Prostate gland (tissue), 2 donors: Measurements from ENCODE around the gene KIAA0513. TPM values are rescaled to one million over a fixed set of nuclear protein-coding genes. Genes with fewer than 3 reads are reported as not detected.
A peak's percentile ranks its signal among the peaks of the same experiment; 100 is the strongest.

ENCODE experiments used
- DNase-seq: peaks from one replicate; pipeline ENCODE4 v3.0.0-alpha.2; 2019; ENCODE audit warnings: low spot score
- H3K27ac ChIP-seq, 2 donors: fragments of 200-600 bp; sonication (generic); 2 replicates each; pipeline ENCODE4 v1.5.1; 2017 to 2019
- H3K27me3 ChIP-seq: fragments of 200-600 bp; sonication (generic); replicated peaks from 2 replicates; pipeline ENCODE4 v1.5.1; 2019; ENCODE audit not compliant: insufficient read depth
- H3K36me3 ChIP-seq, 2 donors: fragments of 200-600 bp; sonication (generic); 1 replicate in 1 of 2; 2 replicates in 1 of 2; pipeline versions ENCODE4 v1.5.1 to v1.8.1; 2017 to 2019
- H3K4me1 ChIP-seq: fragments of 200-600 bp; sonication (generic); replicated peaks from 2 replicates; pipeline ENCODE4 v1.5.1; 2019
- H3K4me3 ChIP-seq, 2 donors: fragments of 200-600 bp; sonication (generic); 2 replicates each; pipeline ENCODE4 v1.5.1; 2017 to 2019
- H3K9me3 ChIP-seq: fragments of 200-600 bp; sonication (generic); 2 replicates; pipeline ENCODE4 v1.5.1; 2017
- CTCF ChIP-seq, 4 experiments: fragments of 200-600 bp in 2 of 4; fragments of 450-650 bp in 2 of 4; sonication (generic) in 2 of 4; IDR thresholded peaks; 1 replicate in 3 of 4; 2 replicates in 1 of 4; pipeline ENCODE4 v1.5.1; 2016 to 2019; ENCODE audit warnings: antibody characterized with exemption in 4 of 4, mild to moderate bottlenecking in 2 of 4, moderate library complexity in 2 of 4
- POLR2A ChIP-seq: fragments of 450-650 bp; IDR thresholded peaks from one replicate; pipeline ENCODE4 v1.6.1; 2016; ENCODE audit warnings: antibody characterized with exemption, mild to moderate bottlenecking
- POLR2AphosphoS5 ChIP-seq: sonication (generic); formaldehyde crosslinking; IDR thresholded peaks from one replicate; pipeline ENCODE4 v1.6.1; 2017; ENCODE audit warnings: antibody characterized with exemption
- WGBS: methylation state at CpG from one replicate; pipeline ENCODE4 v1.1.5; 2018; 5-methylcytosine and 5-hydroxymethylcytosine counted together
- intact Hi-C: fragments of 100-400 bp; cut with DNase I; formaldehyde crosslinking; loops from one replicate; pipeline ENCODE4 v1.14.2; 2022
- total RNA-seq, 2 donors: library from RNA; depleted of rRNA; stranded (reverse); fragments of >200 nt; gene quantifications; one replicate each; pipeline ENCODE4 v1.1.0, GENCODE V29; 2016

Gene KIAA0513
- total RNA-seq, 2 donors from 2014 or later = 14.4 to 29.4 TPM

- Histone ChIP-seq H3K4me3 (no peak overlapping the region), H3K27ac (no peak overlapping the region), H3K9me3 (no peaks in the 10 kb centered on the region), H3K27me3 (no peaks in the 10 kb centered on the region), H3K36me3 (peaks cover 2 to 18% of the 10 kb centered on the region in 2 donors), H3K4me1 (peaks cover 17% of the 10 kb centered on the region)
- intact Hi-C loops = no loop called here
- WGBS = 89% methylated on average over 9 of the region's 9 CpGs
- DNase-seq = no peak
- no peak for TF ChIP-seq POLR2AphosphoS5
- TF ChIP-seq CTCF (IDR thresholded peaks at IDR 0.05) = no peak
- TF ChIP-seq POLR2A = no peak
Observed at GRCh38 chr16:84990782-84991181, 36.8 kb upstream of the KIAA0513 start.

- intact Hi-C loops = no loop called here
- peaks cover 17% of the 10 kb centered on the region for H3K4me1 ChIP-seq
- TF ChIP-seq POLR2AphosphoS5 = no peak
- no peak for TF ChIP-seq CTCF (IDR thresholded peaks at IDR 0.05)
- no peak for TF ChIP-seq POLR2A
- DNase-seq = no peak
- WGBS = 74% methylated on average over 3 of the region's 3 CpGs
- no peaks in the 10 kb centered on the region for H3K9me3 ChIP-seq
- no peaks in the 10 kb centered on the region for H3K27me3 ChIP-seq
- peaks cover 2 to 18% of the 10 kb centered on the region in 2 donors for H3K36me3 ChIP-seq
- H3K27ac ChIP-seq = peak overlapping the region in 1 of 2 donors; percentile 93
- no peak overlapping the region for H3K4me3 ChIP-seq
Observed at GRCh38 chr16:84992717-84993075, 34.9 kb upstream of the KIAA0513 start.

GRCh38 chr16:84993926-84994325, 33.7 kb upstream of the KIAA0513 start:
- Histone ChIP-seq H3K4me1 (peaks cover 21% of the 10 kb centered on the region), H3K27me3 (no peaks in the 10 kb centered on the region), H3K9me3 (no peaks in the 10 kb centered on the region), H3K4me3 (no peak overlapping the region), H3K27ac (peak overlapping the region; percentile 91 to 93), H3K36me3 (peaks cover 2 to 9% of the 10 kb centered on the region in 2 donors)
- WGBS = 76% methylated on average over 8 of the region's 8 CpGs
- intact Hi-C loops = no loop called here
- no peak for TF ChIP-seq CTCF (IDR thresholded peaks at IDR 0.05)
- no peak for TF ChIP-seq POLR2A
- TF ChIP-seq POLR2AphosphoS5 = no peak
- DNase-seq = no peak

- no peaks in the 10 kb centered on the region for H3K9me3 ChIP-seq
- WGBS = 71% methylated on average over 8 of the region's 8 CpGs
- no peak for DNase-seq
- no peaks in the 10 kb centered on the region for H3K36me3 ChIP-seq
- H3K4me1 ChIP-seq = peaks cover 30% of the 10 kb centered on the region
- H3K27ac ChIP-seq = peak overlapping the region; percentile 91 to 93
- H3K4me3 ChIP-seq = no peak overlapping the region
- intact Hi-C loops = no loop called here
- H3K27me3 ChIP-seq = no peaks in the 10 kb centered on the region
- no peak for TF ChIP-seq CTCF (IDR thresholded peaks at IDR 0.05)
- no peak for TF ChIP-seq POLR2AphosphoS5
- TF ChIP-seq POLR2A = no peak
Observed at GRCh38 chr16:84995663-84996062, 31.9 kb upstream of the KIAA0513 start.

- intact Hi-C loops = no loop called here
- peaks cover 37% of the 10 kb centered on the region for H3K4me1 ChIP-seq
- 96% methylated on average over 11 of the region's 11 CpGs for WGBS
- DNase-seq = no peak
- H3K27me3 ChIP-seq = no peaks in the 10 kb centered on the region
- no peaks in the 10 kb centered on the region for H3K9me3 ChIP-seq
- TF ChIP-seq POLR2A (no peak), CTCF (IDR thresholded peaks at IDR 0.05) (no peak), POLR2AphosphoS5 (no peak)
- no peak overlapping the region for H3K4me3 ChIP-seq
- H3K36me3 ChIP-seq = no peaks in the 10 kb centered on the region
- H3K27ac ChIP-seq = peak overlapping the region; percentile 38 to 93
Observed at GRCh38 chr16:84996365-84996764, 31.2 kb upstream of the KIAA0513 start.
